Measurements from ENCODE around the gene CCDC191. TPM values are rescaled to one million over a fixed set of nuclear protein-coding genes. Genes with fewer than 3 reads are reported as not detected.

CCDC191 gene
- total RNA-seq, 1 donor from 2014 or later = 2.9 TPM

DNA sequence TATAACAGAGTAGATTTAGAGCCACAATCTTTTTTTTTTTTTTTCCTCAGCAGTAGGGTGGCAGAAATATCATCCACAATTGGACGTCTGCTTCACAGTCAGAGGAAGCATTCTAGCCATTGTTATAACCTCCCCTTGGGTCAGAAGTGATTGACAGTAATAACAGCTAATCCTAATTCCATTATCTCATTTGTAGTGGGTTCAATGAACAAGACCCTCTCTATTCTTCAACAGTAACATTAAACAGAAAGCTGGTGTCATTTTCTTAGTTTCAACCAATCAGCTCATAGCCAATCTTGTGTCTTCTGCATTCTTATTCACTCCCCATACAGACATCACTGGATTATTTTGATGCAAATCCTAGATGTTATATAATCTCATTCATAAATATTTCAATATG is 44.8 kb upstream of the CCDC191 start:
- no peaks in the 10 kb centered on the region for H3K4me1 Mint-ChIP-seq (ENCODE audit: low read depth)
- no peaks in the 10 kb centered on the region for H3K36me3 Mint-ChIP-seq (ENCODE audit: low read depth)
- no peaks in the 10 kb centered on the region for H3K9me3 Mint-ChIP-seq (ENCODE audit: low read depth)

GRCh38 chr3:114095796-114096195 is 39.5 kb upstream of the CCDC191 start:
- no peak for DNase-seq (ENCODE audit: low spot score)
- no peak overlapping the region for H3K27ac Mint-ChIP-seq (ENCODE audit: unreplicated experiment)
- no peak for TF ChIP-seq CTCF (IDR thresholded peaks at IDR 0.05)
- H3K9me3 Mint-ChIP-seq (ENCODE audit: low read depth) = no peaks in the 10 kb centered on the region
- H3K36me3 Mint-ChIP-seq (ENCODE audit: low read depth) = no peaks in the 10 kb centered on the region
- H3K27me3 Mint-ChIP-seq (ENCODE audit: low read depth) = peaks cover 4% of the 10 kb centered on the region
- H3K4me1 Mint-ChIP-seq (ENCODE audit: low read depth) = peaks cover 18% of the 10 kb centered on the region
- H3K4me3 Mint-ChIP-seq (ENCODE audit: unreplicated experiment) = no peak overlapping the region

More for the DNA sequence above, 44.8 kb upstream of the CCDC191 start:
- no peak for TF ChIP-seq CTCF (IDR thresholded peaks at IDR 0.05)
- peaks cover 6% of the 10 kb centered on the region for H3K27me3 Mint-ChIP-seq (ENCODE audit: low read depth)
- DNase-seq (ENCODE audit: low spot score) = no peak
- H3K4me3 Mint-ChIP-seq (ENCODE audit: unreplicated experiment) = no peak overlapping the region
- H3K27ac Mint-ChIP-seq (ENCODE audit: unreplicated experiment) = no peak overlapping the region

GRCh38 chr3:114093596-114093995 is 37.3 kb upstream of the CCDC191 start:
- Mint-ChIP-seq H3K27ac (ENCODE audit: unreplicated experiment) (no peak overlapping the region), H3K4me1 (ENCODE audit: low read depth) (peaks cover 18% of the 10 kb centered on the region), H3K36me3 (ENCODE audit: low read depth) (no peaks in the 10 kb centered on the region), H3K4me3 (ENCODE audit: unreplicated experiment) (no peak overlapping the region), H3K27me3 (ENCODE audit: low read depth) (no peaks in the 10 kb centered on the region), H3K9me3 (ENCODE audit: low read depth) (no peaks in the 10 kb centered on the region)
- DNase-seq (ENCODE audit: low spot score) = no peak
- TF ChIP-seq CTCF (IDR thresholded peaks at IDR 0.05) = no peak

GRCh38 chr3:114093016-114093380 is 36.7 kb upstream of the CCDC191 start:
- peaks cover 18% of the 10 kb centered on the region for H3K4me1 Mint-ChIP-seq (ENCODE audit: low read depth)
- no peaks in the 10 kb centered on the region for H3K36me3 Mint-ChIP-seq (ENCODE audit: low read depth)
- TF ChIP-seq CTCF (IDR thresholded peaks at IDR 0.05) = no peak
- H3K27ac Mint-ChIP-seq (ENCODE audit: unreplicated experiment) = no peak overlapping the region
- H3K4me3 Mint-ChIP-seq (ENCODE audit: unreplicated experiment) = no peak overlapping the region
- H3K9me3 Mint-ChIP-seq (ENCODE audit: low read depth) = no peaks in the 10 kb centered on the region
- no peak for DNase-seq (ENCODE audit: low spot score)
- H3K27me3 Mint-ChIP-seq (ENCODE audit: low read depth) = no peaks in the 10 kb centered on the region

GRCh38 chr3:114092151-114093015 is 36.1 kb upstream of the CCDC191 start:
- Mint-ChIP-seq H3K9me3 (ENCODE audit: low read depth) (no peaks in the 10 kb centered on the region), H3K4me3 (ENCODE audit: unreplicated experiment) (no peak overlapping the region), H3K36me3 (ENCODE audit: low read depth) (peaks cover 4% of the 10 kb centered on the region), H3K4me1 (ENCODE audit: low read depth) (peaks cover 18% of the 10 kb centered on the region), H3K27ac (ENCODE audit: unreplicated experiment) (no peak overlapping the region), H3K27me3 (ENCODE audit: low read depth) (no peaks in the 10 kb centered on the region)
- no peak for DNase-seq (ENCODE audit: low spot score)
- TF ChIP-seq CTCF (IDR thresholded peaks at IDR 0.05) = no peak

All from chondrocyte (in vitro differentiated cells).